SJCRH30 (cell line): Measurements from ENCODE around the gene PRKRIP1. TPM values are rescaled to one million over a fixed set of nuclear protein-coding genes. Genes with fewer than 3 reads are reported as not detected.

Experiments
- DNase-seq, 2 experiments: peaks; one replicate each; pipeline ENCODE4 v3.0.0-alpha.2; 2015 to 2020
- H3K27ac ChIP-seq: fragments of 250-450 bp; sonication (Bioruptor Pico); 2 replicates; pipeline ENCODE4 v1.5.1; 2020; ENCODE audit warnings: mild to moderate bottlenecking, moderate library complexity
- H3K27me3 ChIP-seq: fragments of 250-450 bp; sonication (Bioruptor Pico); 2 replicates; pipeline ENCODE4 v1.5.1; 2020; ENCODE audit warnings: mild to moderate bottlenecking, moderate library complexity
- H3K36me3 ChIP-seq: fragments of 250-450 bp; sonication (Bioruptor Pico); 2 replicates; pipeline ENCODE4 v1.5.1; 2020; ENCODE audit warnings: mild to moderate bottlenecking, moderate library complexity
- H3K4me1 ChIP-seq: fragments of 250-450 bp; sonication (Bioruptor Pico); 2 replicates; pipeline ENCODE4 v1.5.1; 2020; ENCODE audit warnings: mild to moderate bottlenecking, moderate library complexity
- H3K4me3 ChIP-seq: fragments of 250-450 bp; sonication (Bioruptor Pico); 2 replicates; pipeline ENCODE4 v1.5.1; 2020; ENCODE audit warnings: mild to moderate bottlenecking, moderate library complexity
- H3K9me3 ChIP-seq: fragments of 250-450 bp; sonication (Bioruptor Pico); replicated peaks from 2 replicates; pipeline ENCODE4 v1.5.1; 2020; ENCODE audit warnings: mild to moderate bottlenecking, moderate library complexity
- total RNA-seq: library from RNA; depleted of rRNA; stranded (reverse); fragments of >200 nt; shearing (Covaris generic); gene quantifications from 2 replicates; pipeline ENCODE4 v1.2.3, GENCODE V29; 2014

Gene PRKRIP1
- total RNA-seq, 1 experiment from 2014 or later = 24.4 TPM

DNA sequence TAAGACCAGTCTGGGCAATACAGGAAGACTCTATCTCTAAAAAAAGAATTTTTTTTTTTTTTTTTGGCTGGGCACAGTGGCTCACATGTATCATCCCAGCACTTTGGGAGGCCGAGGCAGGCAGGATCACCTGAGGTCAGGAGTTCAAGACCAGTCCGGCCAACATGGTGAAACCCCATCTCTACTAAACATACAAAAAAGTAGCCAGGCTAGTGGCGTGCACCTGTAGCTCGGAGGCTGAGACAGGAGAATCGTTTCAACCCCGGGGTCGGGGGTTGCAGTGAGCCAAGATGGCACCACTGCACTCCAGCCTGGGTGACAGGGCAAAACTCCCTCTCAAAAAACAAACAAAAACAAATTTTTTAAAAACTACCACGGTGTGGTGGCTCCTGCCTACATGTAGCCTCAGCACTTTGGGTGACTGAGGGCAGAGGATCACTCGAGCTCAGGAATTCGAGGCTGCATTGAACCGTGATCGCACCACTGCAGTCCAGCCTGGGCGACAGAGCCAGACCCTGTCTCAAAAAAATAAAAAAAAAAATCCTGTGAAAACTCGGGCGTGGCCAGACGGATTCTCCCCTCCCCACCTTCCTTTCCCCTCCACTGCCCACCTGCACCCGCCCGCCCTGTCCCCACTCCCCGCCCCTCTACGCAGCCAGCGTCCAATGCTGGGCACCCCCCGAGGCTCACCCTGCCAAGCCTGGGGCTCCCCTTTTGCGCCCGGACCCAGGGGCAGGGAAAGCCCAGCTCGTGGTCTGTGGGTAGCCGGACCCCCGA, 36.5 kb downstream of the PRKRIP1 start:
- no peak overlapping the region for H3K27ac ChIP-seq
- no peaks in the 10 kb centered on the region for H3K36me3 ChIP-seq
- no peaks in the 10 kb centered on the region for H3K9me3 ChIP-seq
- peak overlapping the region; percentile 96 for H3K4me3 ChIP-seq
- H3K4me1 ChIP-seq = peaks cover 5% of the 10 kb centered on the region; the same call in 1 of the 2 replicates
- H3K27me3 ChIP-seq = no peaks in the 10 kb centered on the region
- no peak for DNase-seq

DNA sequence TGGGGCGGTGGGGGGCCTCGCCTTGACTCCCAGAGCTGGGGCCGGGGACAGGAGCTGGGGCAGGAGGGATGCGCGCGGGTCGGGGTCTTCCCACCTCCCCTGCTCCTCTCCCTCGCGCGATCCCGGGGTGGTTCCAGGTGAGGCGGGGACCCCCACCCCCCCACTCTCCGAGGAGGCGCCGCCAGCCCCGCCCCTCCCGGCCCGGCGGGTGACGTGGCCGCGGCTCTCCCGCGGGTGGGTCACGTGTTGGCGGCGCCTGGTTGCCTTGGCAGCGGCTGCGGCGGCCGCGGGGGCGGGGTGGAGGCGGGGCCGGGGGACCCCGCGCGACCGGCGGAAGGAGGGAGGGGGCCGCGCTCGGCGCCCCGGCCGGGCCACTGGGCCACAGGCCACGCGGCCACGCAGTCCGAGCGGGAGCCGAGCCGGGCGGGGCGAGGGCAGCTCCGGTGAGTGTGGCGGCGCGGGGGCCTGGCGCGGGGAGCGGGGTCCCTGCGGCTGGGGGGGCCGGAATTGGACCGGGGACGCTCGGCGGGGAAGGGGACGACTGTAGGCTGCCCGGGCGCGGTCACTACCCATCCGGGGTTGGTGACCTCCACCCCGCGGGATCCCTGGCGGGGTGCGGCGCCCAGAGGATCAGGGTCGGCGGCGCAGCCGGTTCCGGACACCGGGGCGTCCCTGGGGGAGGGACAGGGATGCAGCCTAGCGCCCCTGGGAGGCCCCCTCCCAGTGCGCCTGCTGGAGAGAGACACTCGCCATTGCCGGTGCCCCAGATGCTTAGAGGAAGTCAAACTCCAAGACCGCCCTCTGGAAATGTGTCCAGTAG, 37.3 kb downstream of the PRKRIP1 start, which contains the start of gene ORAI2:
Gene ORAI2 (plus strand): TSS at position 357 of the 820 bp plus-strand sequence. CDS start 5,382 bp downstream, outside the sequence.
- H3K27me3 ChIP-seq = no peaks in the 10 kb centered on the region
- H3K9me3 ChIP-seq = no peaks in the 10 kb centered on the region
- H3K36me3 ChIP-seq = no peaks in the 10 kb centered on the region
- peak within 1 kb of the TSS; percentile 28; the same call in 1 of the 2 replicates for H3K27ac ChIP-seq
- peak within 1 kb of the TSS; percentile 96 for H3K4me3 ChIP-seq
- H3K4me1 ChIP-seq = peaks cover 5% of the 10 kb centered on the region; the same call in 1 of the 2 replicates
- peak; percentile 78 to 83 for DNase-seq

DNA sequence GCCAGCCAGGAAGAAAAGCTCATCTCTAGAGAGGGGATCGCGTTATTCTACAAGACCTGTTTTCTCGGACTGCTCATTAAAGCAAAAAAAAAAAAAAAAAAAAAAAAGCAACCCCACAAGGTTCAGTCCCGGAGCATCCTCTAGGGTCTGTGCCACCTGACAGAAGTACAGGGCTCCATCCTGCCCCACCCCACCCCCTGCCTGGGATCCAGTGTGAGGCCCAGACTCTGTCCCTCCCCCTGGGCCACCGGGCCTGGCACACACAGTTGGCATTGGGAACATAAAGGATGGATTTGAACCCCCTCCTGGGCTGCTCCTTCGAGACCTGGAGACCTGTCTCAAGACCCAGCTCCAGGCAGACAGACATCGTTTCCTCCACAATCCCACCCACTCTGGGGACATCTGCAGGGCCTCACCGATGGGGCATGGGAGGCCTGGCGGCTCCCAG, 37.9 kb downstream of the PRKRIP1 start:
- H3K27ac ChIP-seq = no peak overlapping the region
- H3K27me3 ChIP-seq = no peaks in the 10 kb centered on the region
- peak overlapping the region; percentile 96 for H3K4me3 ChIP-seq
- no peak for DNase-seq
- H3K4me1 ChIP-seq = peaks cover 5% of the 10 kb centered on the region; the same call in 1 of the 2 replicates
- H3K9me3 ChIP-seq = no peaks in the 10 kb centered on the region
- H3K36me3 ChIP-seq = peaks cover 2% of the 10 kb centered on the region; the same call in 1 of the 2 replicates

DNA sequence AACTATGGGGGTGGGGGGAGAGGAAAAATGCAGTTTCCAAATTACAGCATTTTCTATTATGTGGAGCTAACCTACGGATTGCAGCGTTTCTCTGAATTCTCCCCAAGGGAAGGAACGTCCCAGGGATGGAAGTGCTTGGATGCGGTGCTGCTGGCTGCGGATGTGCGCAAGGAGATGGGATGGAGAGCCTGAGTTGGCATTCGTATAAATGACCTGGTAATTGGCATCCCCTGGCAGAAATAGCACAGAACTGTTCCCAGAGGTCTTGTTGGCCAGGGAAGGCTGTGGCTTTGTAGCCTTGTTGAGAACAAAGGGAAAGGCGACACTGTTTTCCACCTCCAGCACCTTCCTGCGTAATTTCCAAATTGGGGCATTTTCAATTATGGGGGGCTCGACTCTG, 40.0 kb downstream of the PRKRIP1 start:
- no peaks in the 10 kb centered on the region for H3K9me3 ChIP-seq
- H3K4me1 ChIP-seq = peaks cover 13% of the 10 kb centered on the region
- no peaks in the 10 kb centered on the region for H3K27me3 ChIP-seq
- no peak overlapping the region for H3K4me3 ChIP-seq
- peaks cover 8% of the 10 kb centered on the region for H3K36me3 ChIP-seq
- DNase-seq = no peak
- no peak overlapping the region for H3K27ac ChIP-seq

DNA sequence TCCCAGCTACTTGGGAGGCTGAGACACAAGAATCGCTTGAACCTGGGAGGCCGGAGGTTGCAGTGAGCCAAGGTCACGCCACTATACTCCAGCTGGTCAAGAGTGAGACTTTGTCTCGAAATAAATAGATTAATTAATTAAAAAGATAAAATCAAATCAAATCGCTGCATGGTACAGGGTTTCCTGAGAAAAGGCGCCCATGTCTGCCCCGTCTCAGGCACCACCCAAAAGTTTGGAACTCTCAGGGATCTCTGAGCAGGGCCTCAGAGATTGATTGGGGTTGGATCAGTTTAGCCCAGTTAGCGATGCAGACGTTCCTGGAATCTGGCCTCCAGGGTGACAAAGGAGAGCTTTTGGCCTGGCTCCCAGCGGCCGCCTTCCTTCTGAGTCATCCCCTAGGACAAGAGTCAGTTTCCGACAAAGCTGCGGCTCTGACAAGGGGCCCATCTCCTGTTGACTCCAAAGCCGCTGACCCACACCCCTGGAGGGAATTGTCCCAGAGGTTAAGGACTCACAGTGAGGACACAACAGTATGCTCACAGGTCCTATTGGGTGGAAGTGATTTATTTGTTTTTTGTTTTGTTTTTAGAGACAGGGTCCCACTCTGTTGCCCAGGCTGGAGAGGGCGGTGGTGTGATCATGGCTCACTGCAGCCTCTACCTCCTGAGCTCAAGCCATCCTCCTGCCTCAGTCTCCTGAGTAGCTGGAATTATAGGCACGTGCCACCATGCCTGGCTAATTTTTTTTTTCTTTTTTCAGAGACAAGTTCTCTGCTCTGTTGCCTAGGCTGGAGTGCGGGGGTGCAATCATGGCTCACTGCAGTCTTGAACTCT, 44.0 kb downstream of the PRKRIP1 start:
- no peaks in the 10 kb centered on the region for H3K9me3 ChIP-seq
- H3K36me3 ChIP-seq = peaks cover 13% of the 10 kb centered on the region
- peaks cover 7% of the 10 kb centered on the region for H3K4me1 ChIP-seq
- no peaks in the 10 kb centered on the region for H3K27me3 ChIP-seq
- peak overlapping the region; percentile 1; the same call in 1 of the 2 replicates for H3K27ac ChIP-seq
- DNase-seq = peak; percentile 62 to 65
- H3K4me3 ChIP-seq = no peak overlapping the region

DNA sequence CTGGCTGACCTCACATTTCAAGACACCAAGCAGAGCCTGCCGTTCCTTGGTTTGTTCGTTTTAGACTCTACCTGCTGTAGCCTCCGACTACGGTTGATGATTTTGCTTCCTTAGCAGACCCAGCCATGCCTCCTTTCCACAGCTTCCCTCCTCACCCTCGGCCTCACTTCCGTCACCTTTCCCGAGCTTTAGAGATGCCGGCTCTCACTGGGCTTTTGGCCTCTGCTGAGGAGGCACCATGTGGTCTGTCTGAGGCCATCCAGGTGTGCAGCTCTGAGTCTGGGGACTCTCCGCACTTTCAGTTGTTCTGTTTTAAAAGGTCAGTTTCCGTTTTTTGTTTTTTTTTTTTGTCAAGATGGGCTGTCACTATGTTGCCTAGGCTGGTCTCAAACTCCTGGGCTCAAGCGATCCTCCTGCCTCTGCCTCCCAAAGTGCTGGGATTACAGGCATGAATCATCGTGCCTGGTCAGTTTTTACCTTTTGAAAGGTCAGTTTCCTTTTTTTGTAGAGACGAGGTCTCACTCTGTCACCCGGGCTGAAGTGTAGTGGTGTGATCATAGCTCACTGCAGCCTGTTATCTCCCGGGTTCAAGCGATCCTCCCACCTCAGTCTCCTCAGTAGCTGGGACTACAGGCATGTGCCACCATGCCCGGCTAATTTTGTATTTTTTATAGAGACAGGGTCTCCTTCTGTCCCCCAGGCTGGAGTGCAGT, 49.0 kb downstream of the PRKRIP1 start:
- DNase-seq = no peak
- peaks cover 5% of the 10 kb centered on the region; the same call in 1 of the 2 replicates for H3K36me3 ChIP-seq
- no peak overlapping the region for H3K4me3 ChIP-seq
- no peaks in the 10 kb centered on the region for H3K9me3 ChIP-seq
- no peaks in the 10 kb centered on the region for H3K27me3 ChIP-seq
- peaks cover 3% of the 10 kb centered on the region for H3K4me1 ChIP-seq
- H3K27ac ChIP-seq = no peak overlapping the region

DNA sequence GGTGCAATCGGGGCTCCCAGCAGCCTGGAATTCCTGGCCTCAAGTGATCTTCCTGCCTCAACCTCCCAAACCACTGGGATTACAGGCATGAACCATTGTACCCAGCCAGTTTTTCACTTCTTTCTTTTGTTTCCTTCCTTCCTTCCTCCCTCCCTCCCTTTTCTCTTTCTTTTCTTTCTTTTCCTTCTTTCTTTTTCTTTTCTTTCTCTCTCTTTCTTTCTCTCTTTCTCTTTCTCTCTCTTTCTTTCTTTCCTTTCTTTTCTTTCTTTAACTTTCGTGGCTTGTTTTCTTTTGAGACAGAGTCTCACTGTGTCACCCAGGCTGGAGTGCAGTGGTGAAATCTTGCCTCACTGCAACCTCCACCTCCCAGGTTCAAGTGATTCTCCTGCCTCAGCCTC, 49.5 kb downstream of the PRKRIP1 start:
- Histone ChIP-seq H3K27ac (no peak overlapping the region), H3K4me3 (no peak overlapping the region), H3K36me3 (peaks cover 5% of the 10 kb centered on the region; the same call in 1 of the 2 replicates), H3K9me3 (no peaks in the 10 kb centered on the region), H3K27me3 (no peaks in the 10 kb centered on the region), H3K4me1 (no peaks in the 10 kb centered on the region)
- DNase-seq = no peak

DNA sequence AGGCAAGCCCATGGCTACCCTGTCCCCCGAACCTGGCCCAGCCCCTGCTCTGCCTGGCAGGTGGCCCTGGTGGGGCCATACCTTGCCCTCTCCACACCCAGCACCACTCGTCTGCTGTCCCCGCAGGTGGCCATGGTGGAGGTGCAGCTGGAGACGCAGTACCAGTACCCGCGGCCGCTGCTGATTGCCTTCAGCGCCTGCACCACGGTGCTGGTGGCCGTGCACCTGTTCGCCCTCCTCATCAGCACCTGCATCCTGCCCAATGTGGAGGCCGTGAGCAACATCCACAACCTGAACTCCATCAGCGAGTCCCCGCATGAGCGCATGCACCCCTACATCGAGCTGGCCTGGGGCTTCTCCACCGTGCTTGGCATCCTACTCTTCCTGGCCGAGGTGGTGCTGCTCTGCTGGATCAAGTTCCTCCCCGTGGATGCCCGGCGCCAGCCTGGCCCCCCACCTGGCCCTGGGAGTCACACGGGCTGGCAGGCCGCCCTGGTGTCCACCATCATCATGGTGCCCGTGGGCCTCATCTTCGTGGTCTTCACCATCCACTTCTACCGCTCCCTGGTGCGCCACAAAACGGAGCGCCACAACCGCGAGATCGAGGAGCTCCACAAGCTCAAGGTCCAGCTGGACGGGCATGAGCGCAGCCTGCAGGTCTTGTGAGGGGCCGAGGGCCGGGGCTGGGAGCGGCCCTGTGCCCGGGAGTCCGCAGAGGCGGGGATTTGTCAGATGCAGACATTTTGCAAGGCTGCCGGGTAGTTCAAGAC, 50.4 kb downstream of the PRKRIP1 start:
- Histone ChIP-seq H3K36me3 (peaks cover 4% of the 10 kb centered on the region; the same call in 1 of the 2 replicates), H3K27ac (no peak overlapping the region), H3K9me3 (no peaks in the 10 kb centered on the region), H3K4me3 (no peak overlapping the region), H3K27me3 (no peaks in the 10 kb centered on the region), H3K4me1 (peaks cover 3% of the 10 kb centered on the region; the same call in 1 of the 2 replicates)
- no peak for DNase-seq

DNA sequence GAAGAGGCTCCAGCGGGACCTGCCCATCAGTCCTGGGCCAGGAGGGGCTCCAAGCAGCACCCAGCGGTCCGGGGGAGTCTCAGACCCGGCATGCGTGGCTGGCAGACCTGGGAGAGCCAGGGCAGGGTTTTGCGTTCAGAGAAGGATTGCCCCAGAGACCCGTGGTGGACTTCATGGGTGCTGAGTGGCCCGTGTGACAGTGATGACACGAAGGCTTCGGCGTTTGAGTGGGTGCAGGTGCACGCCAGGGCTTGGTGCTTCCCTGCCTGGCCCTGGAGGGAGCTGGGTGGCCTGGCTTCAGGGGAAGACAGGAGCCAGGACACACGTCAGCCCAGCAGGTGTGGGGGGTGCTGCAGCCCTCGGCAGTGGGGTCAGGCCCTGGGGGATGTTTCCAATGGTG, 51.1 kb downstream of the PRKRIP1 start:
- Histone ChIP-seq H3K36me3 (no peaks in the 10 kb centered on the region), H3K27me3 (no peaks in the 10 kb centered on the region), H3K4me3 (no peak overlapping the region), H3K9me3 (no peaks in the 10 kb centered on the region), H3K4me1 (peaks cover 3% of the 10 kb centered on the region; the same call in 1 of the 2 replicates), H3K27ac (no peak overlapping the region)
- DNase-seq = no peak

DNA sequence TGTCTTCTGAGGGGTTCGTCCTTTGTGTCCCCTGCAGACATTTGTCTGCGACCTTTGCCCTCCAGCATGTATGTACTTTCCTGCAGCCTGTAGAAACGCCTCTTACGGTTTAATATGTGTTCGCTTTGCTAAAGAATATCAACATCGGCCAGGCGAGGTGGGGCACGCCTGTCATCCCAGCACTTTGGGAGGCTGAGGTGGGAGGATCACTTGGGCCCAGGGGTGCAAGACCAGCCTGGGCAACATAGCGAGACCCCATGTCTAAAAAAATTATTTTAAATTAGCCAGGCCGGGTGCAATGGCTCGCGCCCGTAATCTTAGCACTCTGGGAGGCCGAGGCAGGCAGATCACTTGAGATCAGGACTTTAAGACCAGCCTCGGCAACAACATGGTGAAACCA, 53.0 kb downstream of the PRKRIP1 start:
- no peak overlapping the region for H3K27ac ChIP-seq
- peaks cover 3% of the 10 kb centered on the region; the same call in 1 of the 2 replicates for H3K4me1 ChIP-seq
- no peaks in the 10 kb centered on the region for H3K36me3 ChIP-seq
- H3K27me3 ChIP-seq = no peaks in the 10 kb centered on the region
- H3K4me3 ChIP-seq = no peak overlapping the region
- no peak for DNase-seq
- no peaks in the 10 kb centered on the region for H3K9me3 ChIP-seq

DNA sequence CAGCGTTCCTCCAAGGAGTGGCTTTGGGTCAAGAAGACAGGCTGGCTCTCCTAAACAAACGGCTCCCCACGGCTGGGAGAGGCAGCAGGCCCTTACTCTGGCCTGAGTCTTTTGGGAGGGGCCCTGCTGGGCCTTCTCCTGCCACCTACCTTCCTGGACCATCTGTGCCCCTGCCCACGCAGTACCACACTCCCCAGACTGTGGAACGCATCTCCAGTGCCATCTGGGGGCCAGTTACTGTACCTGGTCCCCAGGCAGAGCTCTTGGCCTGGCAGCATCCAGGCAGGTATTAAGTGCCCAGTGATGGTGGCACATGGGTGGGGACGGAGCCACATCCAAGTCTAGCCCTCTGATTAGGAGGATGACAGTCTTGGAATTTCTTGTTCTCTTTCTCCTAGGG, 54.1 kb downstream of the PRKRIP1 start:
- Histone ChIP-seq H3K27me3 (no peaks in the 10 kb centered on the region), H3K4me1 (peaks cover 3% of the 10 kb centered on the region; the same call in 1 of the 2 replicates), H3K36me3 (no peaks in the 10 kb centered on the region), H3K9me3 (no peaks in the 10 kb centered on the region), H3K27ac (no peak overlapping the region), H3K4me3 (no peak overlapping the region)
- no peak for DNase-seq

DNA sequence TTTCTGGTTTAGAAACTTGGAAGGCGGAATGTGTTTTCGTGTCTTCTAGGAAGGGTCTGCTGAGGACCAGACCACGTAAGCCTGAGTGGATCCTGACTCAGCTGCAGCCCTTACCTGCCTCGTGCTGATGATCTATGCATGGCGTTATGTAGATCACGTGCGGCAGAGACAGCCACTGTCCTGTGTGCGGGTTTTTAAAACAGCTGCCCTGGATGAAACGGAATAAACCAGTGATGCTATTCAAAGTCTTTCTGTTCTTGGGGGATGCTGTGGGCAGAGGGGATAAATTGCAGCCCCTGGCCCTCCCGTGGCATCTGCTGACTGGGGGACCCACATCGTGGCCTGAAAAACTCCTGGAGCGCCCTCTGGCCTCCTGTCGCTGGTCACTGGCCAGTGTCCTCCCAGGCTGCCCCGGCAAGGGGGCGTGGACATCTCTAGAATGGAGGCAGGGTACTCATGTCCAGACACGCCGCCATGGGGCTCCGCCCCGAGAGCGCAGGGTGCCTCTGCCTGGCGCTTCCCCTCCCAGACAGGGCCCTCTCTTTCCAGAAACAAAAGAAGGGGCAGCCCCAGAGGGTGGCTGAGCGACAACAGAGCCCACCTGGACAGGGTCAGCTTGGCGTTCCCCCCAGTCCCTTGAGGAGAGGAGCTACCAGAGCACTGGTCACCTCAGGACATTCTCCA, 55.4 kb downstream of the PRKRIP1 start:
- no peaks in the 10 kb centered on the region for H3K9me3 ChIP-seq
- H3K27me3 ChIP-seq = no peaks in the 10 kb centered on the region
- H3K4me3 ChIP-seq = peak overlapping the region; percentile 35
- H3K4me1 ChIP-seq = peaks cover 3% of the 10 kb centered on the region; the same call in 1 of the 2 replicates
- peak overlapping the region; percentile 16; the same call in 1 of the 2 replicates for H3K27ac ChIP-seq
- peak; percentile 85 to 87 for DNase-seq
- H3K36me3 ChIP-seq = peaks cover 4% of the 10 kb centered on the region; the same call in 1 of the 2 replicates
